GM21825 (cell line): ENCODE results near the gene LBHD1.
"Not testable (repeated sequence)": the region's sequence is repeated elsewhere in the genome, so short reads cannot be mapped to it uniquely, and the experiment has no call there.

Source experiments
- ATAC-seq: cut with Tn5 transposase; IDR thresholded peaks from one replicate; pipeline ENCODE4 v1.9.1; 2021; ENCODE audit warnings: mild to moderate bottlenecking, moderate library complexity; ENCODE audit not compliant: unreplicated experiment

LBHD1 gene

GRCh38 chr11:62671608-62672389 lies at the start of gene LBHD1, which contains the start of gene UQCC3:
LBHD1 (minus strand) TSS chr11:62672267; CDS start chr11:62670031, 2,236 bp downstream.
UQCC3 (plus strand) TSS chr11:62671673; CDS start chr11:62671746, 73 bp downstream.
- peak; percentile 54 for ATAC-seq

GRCh38 chr11:62719302-62719978 lies 47.4 kb upstream of the LBHD1 start:
- no peak for ATAC-seq

DNA sequence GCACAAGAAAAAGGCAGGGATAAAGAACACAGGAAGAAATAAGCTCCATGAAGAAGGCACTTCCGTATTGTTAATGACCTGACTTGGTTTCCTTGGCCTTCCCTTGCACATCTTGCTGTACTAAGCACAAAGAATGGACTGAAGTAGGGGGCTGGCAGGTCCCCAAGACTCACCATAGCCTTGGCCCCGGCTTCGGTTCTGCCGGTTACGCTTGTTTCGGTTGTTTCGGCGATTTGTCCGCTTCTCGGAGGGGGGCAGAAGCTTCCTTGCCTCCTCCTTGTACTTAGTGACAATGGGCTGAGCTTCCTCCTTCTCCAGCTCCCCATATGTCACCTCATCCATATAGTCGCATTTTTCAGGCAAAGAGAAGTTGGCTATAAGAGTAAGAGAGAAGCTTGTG lies 44.7 kb upstream of the LBHD1 start:
- no peak for ATAC-seq

GRCh38 chr11:62716206-62716605 lies 44.1 kb upstream of the LBHD1 start:
- ATAC-seq = no peak

DNA sequence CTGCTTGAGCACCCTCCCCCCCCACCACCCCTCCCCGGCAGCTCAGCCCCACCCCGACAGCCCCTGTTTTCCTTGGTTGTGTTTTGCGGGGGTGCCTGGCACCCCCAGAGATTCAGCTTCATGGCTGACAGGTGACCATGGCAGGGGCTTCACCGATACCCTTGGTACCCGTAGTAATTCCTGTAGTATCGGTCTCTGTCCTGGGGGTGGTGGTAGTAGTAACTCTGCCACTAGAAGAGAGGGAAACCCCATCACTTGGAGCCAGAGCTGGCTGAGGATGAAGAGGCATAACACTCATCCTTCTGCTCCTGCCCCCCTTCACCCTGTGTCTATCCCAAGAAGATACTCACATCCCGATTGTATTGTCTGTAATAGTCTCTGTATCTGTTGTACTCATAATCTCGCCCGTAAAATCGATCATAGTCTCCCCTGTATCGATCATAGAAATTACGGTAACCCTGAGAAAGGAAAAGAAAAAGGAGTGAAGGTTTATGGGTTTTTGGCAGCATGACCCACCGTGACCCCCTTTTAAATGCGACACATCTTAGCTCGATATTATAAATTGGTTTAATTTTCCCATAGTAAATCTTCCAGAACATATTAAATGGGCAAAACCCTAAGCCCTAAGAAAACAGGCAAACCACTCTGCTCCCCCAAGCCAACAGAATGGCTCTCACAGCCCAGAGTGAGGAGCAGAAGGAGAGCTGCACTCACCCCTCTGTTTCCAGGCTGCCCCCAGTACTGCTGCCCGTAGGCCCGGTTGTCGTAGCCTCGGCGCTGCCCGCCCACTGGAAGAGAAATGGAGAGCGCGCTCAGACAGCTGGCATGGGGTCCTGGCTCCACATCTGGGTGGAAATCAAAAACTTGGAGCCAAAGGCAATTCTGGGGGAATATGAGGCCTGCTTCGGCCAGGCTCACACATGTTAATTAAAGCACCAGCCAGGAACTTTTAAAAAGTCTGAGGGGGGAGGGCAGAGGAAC lies 43.4 kb upstream of the LBHD1 start:
- ATAC-seq = no peak

GRCh38 chr11:62713343-62713742 lies 41.3 kb upstream of the LBHD1 start:
- no peak for ATAC-seq

- ATAC-seq = no peak
Measured at GRCh38 chr11:62712861-62713260, 40.8 kb upstream of the LBHD1 start.

- ATAC-seq = no peak
Measured at GRCh38 chr11:62712276-62712812, 40.3 kb upstream of the LBHD1 start.

DNA sequence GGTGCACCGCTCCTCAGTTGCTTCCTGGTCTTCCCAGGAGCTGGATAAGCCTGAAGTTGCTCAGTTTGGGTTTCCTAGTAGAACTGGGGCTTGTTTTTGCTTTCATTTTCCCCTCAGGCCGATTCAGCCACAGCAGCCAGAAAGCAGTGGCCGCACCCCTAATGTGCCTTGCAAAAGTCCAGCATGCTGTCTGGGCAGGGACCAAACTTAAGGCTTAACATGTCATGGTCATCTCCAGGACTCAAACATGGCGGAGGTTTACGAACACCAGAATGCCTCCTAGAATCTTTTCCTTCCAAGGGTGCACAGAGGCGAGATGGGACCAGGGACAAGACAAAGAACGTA lies 37.9 kb upstream of the LBHD1 start:
- no peak for ATAC-seq

DNA sequence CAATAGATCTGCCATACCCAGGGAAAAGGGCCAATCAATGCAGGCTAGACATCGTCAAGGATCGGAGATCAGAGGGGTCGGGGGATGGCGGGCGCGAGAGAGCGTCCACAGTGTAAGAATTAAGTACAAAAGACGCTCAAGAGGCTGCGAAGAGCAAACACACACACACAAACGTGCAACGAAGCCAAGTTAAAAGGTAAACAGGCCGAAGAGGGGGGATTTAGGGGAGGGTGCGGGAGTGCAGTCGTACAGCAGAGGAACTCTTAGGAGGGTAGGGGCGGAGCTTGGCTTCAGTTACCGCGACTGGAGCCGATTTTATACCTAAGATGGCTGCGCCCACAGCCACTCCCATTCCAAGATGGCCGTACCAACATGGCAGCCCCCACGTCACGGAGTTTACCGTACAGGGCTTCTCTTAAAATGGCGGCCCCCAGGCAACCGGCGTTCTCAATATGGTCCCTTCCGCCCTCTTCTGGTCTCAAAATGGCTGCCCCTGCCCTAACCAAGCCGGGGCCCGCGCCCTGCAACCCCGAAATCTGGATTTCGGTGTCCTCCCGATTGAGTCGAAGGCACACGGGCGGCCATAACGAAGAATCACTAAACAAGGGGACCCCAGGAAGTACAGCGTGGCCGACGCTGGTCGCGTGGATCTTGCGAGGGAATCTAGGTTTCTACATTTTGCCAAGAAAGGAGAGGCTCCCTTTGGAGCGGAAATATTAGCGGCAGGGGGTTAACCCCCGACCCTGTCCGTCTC lies 37.4 kb upstream of the LBHD1 start:
- peak; percentile 63 for ATAC-seq

DNA sequence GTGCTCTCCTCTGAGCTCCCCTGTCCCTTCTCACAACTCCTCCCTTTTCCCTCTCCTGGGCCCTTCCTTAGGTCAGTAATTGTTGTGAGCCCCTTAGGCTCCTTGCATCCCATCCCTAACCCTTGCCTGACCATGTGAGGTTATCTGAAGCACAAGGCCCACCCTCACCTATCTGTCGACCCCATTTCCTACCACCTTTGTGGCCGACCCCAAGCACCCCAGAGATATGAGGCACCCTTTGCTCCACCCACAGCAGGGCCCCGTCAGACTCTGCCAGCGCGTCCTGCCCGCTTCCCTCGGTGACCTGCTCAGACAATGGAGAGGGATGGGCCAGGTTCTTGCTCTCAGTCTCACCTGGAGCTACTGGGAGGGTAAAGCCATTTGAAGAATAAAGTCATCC lies 36.7 kb upstream of the LBHD1 start:
- ATAC-seq = no peak

DNA sequence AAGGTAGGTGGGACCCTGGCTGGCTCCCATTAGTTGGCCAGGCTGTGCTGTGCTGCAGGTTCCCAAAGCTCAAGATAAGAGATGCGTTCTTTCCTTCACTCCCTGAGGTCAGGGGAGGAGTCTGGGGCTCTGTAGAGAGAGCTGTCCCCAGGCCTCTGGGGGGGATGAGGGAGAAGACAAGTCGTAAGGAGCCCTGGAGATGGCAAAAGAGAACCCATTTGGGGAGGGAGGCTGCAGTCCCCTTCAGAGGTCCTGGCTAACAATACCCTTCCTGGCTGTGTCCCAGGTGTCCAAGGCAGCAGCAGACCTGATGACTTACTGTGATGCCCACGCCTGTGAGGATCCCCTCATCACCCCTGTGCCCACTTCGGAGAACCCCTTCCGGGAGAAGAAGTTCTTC lies 36.3 kb upstream of the LBHD1 start:
- no peak for ATAC-seq

DNA sequence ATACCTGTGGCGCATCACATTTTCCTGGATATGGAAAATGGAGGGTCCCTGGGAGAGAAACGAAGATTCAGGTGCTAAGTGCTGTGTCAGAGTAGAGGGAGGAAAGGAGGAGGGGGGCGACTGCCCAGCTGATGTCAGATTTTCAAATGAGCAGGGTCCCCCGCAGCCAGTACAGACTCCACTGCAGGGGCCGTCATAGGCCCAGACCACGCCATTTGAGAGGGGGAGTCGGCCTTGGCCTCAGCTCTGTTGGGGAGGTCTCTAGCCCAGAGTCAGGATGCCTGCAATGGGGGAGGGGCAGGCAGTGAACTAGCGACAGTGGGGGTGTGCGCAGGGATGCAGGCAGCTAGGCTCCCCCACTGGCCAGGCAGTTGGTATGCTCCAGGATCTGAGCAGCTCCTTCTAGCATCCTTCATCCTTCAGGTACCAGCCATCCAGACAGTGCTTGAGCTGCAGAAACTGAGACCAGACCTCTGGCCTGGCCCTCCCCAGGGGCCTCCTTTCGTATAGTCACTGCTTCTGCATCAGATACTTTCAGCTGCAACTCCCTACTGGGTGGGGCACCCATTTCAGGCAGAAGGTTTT lies 35.3 kb upstream of the LBHD1 start, which contains the start of the genes BSCL2 and GNG3:
BSCL2 (minus strand) TSS at position 148 of the 585 bp plus-strand sequence. CDS start 229 bp downstream, outside the sequence.
GNG3 (plus strand) TSS at position 400 of the 585 bp plus-strand sequence. CDS start 620 bp downstream, outside the sequence.
- ATAC-seq = no peak

DNA sequence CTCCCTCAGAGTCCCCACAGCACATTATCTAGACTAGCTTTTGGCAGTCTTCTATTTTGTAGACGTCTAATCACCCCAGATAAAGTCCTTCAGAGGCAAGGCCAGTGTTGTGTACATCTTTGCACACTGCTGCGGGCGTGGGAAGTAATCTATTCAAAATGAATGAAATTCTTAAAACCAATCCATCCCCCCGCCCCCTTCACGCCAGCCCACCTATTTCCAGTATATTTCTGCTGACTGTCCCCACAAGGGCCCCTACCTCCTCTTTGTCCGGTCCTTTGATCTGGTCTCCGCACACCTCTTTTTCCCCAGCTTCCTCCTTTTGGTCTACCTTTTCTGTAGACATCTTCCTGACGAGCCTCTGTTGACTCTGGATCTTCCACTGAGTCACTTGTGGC lies 34.8 kb upstream of the LBHD1 start:
- no peak for ATAC-seq

GRCh38 chr11:62705880-62706849 lies 34.1 kb upstream of the LBHD1 start:
- peak; percentile 65 for ATAC-seq

GRCh38 chr11:62705413-62705812 lies 33.3 kb upstream of the LBHD1 start:
- ATAC-seq = no peak

GRCh38 chr11:62703921-62704320 lies 31.9 kb upstream of the LBHD1 start:
- ATAC-seq = not testable (repeated sequence)

- ATAC-seq = no peak
Measured at GRCh38 chr11:62702246-62702645, 30.2 kb upstream of the LBHD1 start.
